ENCODE results near the gene WWP2.

GRCh38 chr16:69840975-69841374 lies 78.8 kb downstream of the WWP2 start:
- TF ChIP-seq CTCF (IDR thresholded peaks at IDR 0.05; ENCODE audit: extremely low read depth in 1 of 2, insufficient read depth in 1 of 2, low read depth in 1 of 2, low read length in 2 of 2), result no peak
- TF ChIP-seq POLR2A (IDR thresholded peaks at IDR 0.05; ENCODE audit: low read depth, low read length), result no peak
- TF ChIP-seq POLR2AphosphoS5 (IDR thresholded peaks at IDR 0.05; ENCODE audit: insufficient read depth, low read depth, low read length), result no peak
- no peak for TF ChIP-seq JUN (IDR thresholded peaks at IDR 0.05; ENCODE audit: borderline replicate concordance, insufficient read depth, insufficient read length, low read depth)
- TF ChIP-seq FOS (IDR thresholded peaks at IDR 0.05; ENCODE audit: borderline replicate concordance, insufficient read depth, low read length), result no peak
- no peak for TF ChIP-seq EZH2 (IDR thresholded peaks at IDR 0.05; ENCODE audit: borderline replicate concordance, low read depth, low read length, severe bottlenecking)
- TF ChIP-seq MAX (IDR thresholded peaks at IDR 0.05; ENCODE audit: insufficient read depth, insufficient read length), result no peak

All from endothelial cell of umbilical vein (primary cell).